Stimulated activated CD8-positive, alpha-beta memory T cell treated with anti-CD3 and anti-CD28 coated beads, Interleukin-7, amount 100 ng/mL, for 4 hours (primary cell): Measurements from ENCODE around the gene PADI3.

ENCODE experiments used
- DNase-seq, 2 donors: peaks; one replicate each; pipeline ENCODE4 v3.0.0-alpha.2; 2020; ENCODE audit warnings: low read depth in 2 of 2

The PADI3 gene

GRCh38 chr1:17272646-17273045 is 23.7 kb downstream of the PADI3 start:
- no peak for DNase-seq

- DNase-seq: no peak
These were observed 24.2 kb downstream of the PADI3 start for GRCh38 chr1:17273096-17273495.

- DNase-seq: no peak
These were observed 25.6 kb downstream of the PADI3 start for GRCh38 chr1:17274186-17275170.

DNA sequence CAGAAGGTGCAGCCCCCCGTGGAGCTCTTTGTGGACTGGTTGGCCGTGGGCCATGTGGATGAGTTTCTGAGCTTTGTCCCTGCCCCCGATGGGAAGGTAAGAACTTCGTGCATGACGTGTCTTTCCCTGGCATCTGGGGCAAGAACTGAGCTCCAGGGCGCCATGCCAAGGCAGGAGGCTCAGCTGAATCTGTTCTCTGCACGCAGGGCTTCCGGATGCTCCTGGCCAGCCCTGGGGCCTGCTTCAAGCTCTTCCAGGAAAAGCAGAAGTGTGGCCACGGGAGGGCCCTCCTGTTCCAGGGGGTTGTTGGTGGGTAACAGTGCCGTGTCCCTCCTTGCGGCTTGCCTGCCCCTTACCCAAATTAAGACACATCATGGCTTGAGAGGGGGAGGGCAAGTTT is 27.7 kb downstream of the PADI3 start:
- no peak for DNase-seq

DNA sequence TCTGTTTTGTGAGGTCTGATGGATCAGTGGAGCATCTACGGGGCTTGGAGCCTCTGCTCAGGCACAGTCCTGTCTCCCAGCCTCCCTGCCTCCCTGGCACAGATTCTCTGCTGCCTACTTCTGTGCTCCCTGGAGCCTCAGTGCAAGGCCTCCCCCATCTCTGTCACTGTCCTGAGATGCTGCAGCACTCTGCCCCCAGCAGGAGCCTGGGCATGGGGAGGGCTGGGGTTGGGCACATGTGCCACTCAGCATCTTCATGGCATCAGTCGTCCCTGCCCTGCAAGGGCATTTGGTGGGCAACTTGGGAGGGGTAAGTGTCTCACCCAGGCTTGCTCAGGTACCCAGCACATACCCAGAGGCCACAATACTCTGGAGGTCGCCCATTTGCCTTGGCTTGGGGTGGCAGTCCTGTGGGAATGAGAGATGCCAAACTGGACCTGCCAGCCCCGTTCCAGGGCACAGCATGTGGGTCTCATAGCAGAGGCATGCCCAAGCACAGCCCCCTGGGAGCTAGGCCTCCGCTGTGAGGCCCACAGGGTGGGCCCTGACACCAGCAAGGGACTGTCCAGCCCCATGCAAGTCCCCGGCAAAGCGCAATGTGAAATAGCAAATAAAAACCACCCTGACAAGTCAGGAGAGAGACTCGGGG is 28.7 kb downstream of the PADI3 start:
- no peak for DNase-seq

DNA sequence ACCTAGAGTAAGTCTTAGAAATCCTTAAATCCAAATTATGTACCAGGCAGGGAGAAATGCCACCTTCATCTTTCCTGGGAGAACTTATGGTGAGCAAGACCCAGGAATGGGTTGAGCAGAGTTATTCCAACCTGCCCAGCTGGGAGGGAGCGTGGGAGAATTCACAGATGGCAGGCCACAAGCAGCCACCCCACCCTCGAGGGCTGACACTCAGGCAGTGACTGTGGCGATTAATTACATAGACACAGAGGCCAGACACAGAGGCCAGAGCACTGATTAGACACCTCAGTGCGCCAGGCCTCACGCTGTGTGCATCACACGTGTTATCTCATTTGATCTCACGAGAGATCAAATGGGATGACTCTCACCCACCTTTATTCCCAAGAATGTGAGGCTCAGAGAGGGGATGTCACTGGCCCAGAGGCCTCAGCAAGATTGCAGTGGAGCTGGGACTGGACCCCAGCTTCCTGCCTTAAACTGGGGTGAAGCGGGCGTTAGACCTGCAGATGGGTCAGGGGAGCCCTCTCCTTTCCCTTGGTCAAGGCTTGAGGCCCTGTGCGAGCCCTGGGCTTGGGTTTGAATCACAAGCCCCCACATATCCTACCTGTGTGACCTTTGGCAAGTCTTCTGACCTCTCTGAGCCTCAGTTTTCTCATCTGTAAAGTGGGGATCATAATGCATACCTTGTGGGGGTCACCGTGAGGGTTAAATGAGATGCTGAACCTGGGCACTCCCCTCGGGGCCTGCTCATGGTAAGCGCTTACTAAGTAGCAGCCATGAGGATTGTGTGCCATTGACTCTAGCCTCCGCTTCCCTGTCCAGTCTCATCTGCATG is 30.3 kb downstream of the PADI3 start:
- no peak for DNase-seq

DNA sequence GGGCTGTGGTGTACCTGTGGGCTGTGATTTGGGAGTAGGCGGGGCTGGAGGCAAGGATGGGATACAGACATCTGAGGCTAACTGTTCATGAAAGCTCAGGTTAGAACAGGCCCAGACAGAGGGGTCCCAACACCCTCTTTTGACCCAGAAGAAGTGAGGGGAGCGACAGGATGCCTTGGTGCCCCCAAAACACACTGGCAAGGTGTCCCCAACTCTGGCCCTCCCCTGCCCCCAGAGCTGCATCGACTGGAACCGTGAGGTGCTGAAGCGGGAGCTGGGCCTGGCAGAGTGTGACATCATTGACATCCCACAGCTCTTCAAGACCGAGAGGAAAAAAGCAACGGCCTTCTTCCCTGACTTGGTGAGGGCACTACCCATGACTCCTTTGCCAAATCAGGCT is 31.5 kb downstream of the PADI3 start:
- DNase-seq: no peak

DNA sequence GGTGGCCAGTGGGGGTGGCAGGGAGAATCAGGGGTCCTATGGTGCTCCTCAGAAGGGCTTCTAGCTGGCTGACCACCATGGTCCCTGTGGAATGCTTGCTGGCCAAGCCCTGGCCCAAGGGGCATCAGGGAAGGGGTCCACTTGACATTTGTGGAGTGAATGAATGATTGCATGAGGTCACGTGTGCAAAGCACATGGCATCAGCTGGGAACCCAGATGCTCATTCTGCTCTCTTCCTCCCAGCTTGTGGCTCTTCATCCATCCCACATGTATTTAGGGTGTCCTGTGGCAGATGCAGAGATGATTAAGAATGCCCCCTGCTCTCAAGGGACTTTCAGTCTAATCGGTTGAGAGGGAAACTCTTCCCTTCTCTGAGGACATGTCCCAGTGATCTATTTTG is 32.0 kb downstream of the PADI3 start:
- no peak for DNase-seq

DNA sequence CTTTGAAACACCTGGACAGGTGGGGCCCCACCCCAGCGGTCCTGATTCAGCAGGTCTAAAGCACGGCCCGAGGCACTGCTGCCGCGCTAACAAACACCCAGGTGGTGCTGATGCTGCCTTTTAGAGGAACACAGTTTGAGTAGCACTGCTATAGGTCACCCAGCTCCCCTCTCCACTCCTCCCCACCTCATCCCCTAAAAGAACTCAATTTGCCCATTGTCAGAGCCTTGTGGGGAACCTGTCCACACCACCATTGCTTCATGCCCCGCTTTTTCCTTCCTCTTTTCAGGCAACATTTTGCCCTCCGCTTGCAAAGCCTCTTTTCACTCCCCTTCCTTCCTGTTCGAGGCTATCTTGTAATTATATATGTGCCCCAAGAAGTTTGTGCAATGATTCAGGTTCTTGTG is 32.9 kb downstream of the PADI3 start:
- DNase-seq: no peak

GRCh38 chr1:17282836-17283235 is 33.9 kb downstream of the PADI3 start:
- DNase-seq: no peak

DNA sequence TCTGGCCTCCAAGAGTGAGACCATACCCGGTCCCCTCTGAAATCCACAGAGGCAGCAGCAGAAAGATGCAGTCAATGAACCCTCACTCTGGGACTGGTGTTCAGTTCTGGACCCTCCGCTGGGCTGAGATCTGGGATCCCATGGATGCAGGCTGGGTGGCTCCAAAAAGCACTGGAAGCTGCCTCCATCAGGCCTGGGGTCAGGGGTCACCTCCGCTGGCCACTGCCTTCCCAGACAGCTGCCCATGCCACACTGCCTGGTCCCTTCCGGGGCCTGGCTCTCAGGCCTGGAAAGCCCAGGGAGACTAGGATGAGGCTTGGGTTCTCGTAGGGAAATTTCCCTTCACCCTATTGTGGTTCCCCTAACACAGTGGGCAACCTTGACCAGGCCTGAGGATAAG is 37.7 kb downstream of the PADI3 start:
- no peak for DNase-seq

DNA sequence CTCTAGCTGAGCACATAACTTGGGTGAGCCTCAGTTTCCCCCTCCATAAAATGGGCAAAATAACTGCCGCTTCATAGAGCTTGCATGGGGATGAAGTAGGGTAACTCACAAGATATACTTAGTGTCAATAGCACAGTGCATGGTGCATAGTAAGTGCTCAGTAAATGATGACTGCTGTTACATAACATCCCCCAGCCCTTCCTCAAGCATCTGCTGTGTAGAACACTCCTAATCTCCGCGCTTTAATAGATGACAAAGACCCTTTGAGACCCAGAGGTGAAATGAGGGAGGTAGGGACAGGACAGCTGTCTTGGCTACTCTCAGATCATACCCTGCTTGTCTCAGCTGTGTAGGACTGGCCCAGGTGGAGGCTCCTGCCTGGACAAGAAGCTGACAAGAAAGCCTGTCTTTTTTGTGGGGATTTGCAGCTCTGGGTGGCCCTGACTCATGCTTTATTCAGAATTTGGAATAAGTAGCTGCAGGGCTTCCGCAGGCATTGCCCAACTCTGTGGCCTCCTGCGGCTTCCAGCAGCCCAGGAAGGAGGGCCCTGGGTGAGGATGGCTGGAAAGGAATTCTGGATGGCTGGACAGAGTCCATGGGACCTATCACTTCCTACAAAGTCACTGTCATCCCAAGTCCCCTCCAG is 38.4 kb downstream of the PADI3 start:
- DNase-seq: no peak

DNA sequence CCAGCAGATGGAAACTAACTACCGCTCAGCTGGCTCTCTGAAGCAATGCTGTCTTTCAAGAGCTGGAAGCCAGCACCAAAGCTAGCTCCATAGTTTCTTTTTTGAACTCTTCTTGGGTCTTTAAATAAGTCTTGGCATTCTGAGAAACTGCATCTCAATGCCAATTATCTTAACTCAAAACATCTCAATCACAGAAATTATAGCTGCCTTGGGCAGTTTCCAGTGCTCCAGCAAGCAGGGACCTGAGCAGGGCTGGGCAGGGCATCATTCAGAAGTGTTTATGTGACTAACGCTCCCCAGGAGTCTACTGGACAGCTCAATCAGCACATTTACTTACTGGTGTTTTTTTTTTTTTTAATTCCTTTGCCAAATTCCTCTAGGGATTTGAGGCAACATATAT is 40.8 kb downstream of the PADI3 start:
- no peak for DNase-seq

- DNase-seq: no peak
These were observed 41.7 kb downstream of the PADI3 start for GRCh38 chr1:17290553-17290952.

DNA sequence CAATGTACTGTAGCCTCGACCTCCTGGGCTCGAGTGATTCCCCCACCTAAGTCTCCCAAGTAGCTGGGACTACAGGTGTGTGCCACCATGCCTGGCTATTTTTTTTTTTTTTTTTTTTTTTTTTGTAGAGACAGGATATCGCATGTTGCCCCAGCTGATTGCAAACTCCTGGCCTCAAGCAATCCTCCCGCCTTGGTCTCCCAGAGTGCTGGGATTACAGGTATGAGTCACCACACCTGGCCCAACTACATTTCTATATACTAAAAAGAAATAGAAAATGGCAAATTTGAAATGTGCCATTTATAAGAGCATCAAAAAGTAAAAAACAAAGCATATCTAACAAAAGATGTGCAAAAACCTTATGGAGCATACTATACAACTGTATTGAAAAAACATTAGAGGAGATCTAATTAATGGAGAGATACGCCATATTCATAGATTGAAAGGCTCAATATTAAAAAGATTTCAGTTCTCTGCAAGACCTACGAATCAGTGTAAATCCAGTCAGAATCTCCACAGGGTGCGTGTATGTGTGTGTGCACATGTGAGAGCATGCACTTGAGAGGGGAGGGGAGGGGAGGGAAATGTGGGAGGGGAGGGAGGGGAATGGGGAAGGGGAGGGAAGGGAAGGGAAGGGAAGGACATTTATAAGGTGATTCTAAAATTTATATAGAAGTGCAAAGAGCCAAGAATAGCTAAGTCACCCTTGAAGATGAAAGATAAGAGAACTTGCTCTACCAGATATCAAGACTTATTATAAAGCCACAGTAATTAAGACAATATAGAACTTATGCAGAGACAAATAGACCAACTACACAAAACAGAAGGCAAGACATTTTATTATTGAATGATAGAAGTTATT is 43.6 kb downstream of the PADI3 start:
- no peak for DNase-seq

GRCh38 chr1:17293681-17294425 is 45.0 kb downstream of the PADI3 start:
- no peak for DNase-seq

GRCh38 chr1:17295292-17295691 is 46.4 kb downstream of the PADI3 start:
- no peak for DNase-seq

DNA sequence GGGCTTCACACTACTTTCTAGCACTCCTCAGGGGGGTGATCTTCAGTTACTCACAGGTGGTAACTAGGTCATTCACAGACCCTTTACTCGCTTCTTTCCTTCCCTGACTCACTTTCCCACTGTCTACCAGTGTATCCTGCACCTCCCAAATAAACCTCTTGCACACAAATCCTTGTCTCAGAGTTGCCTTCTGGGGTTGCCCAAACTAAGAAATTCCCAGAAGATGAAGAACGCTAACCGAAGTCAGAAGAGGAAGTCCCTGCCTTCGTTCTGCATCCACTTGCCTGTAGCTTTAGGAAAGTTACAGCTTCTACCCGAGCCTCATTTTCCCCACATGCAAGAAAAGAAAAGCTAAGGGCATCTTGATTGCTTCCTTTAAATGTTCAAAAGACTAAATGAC is 47.2 kb downstream of the PADI3 start:
- DNase-seq: no peak

DNA sequence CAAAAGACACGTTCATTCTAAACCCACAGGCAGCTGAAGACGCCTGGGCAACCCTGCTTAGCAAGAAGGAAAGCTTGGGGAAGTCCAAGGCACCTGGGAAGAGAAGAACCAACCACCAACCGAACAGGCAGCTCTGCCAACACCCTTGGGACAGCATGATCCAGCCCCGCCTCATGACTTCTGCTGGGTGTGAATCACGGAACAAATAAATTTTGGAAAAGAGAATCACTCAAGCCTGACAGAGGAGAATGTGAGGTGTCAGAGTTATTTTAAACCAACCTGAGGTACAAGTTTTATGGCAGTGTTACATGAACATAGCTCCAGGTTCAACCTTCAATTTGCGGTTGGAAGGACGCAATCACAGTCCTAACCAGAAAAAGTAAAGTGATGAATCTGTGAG is 49.1 kb downstream of the PADI3 start:
- DNase-seq: no peak

GRCh38 chr1:17301767-17302166 is 52.9 kb downstream of the PADI3 start:
- DNase-seq: no peak
